Effector memory CD8-positive, alpha-beta T cell (primary cell): ENCODE results near the gene EHD2.
"Not testable (repeated sequence)": the region's sequence is repeated elsewhere in the genome, so short reads cannot be mapped to it uniquely, and the experiment has no call there.

Source experiments
- ATAC-seq: fragments of 150-1000 bp; cut with Tn5 transposase; replicated peaks from 2 replicates; pipeline ENCODE4 v1.10.0; 2021; ENCODE audit warnings: mild to moderate bottlenecking, moderate library complexity
- DNase-seq, 3 experiments: peaks; one replicate each; pipeline ENCODE4 v3.0.0; 2021
- H3K27ac Mint-ChIP-seq, 2 donors: one replicate each; pipeline ENCODE4 v1.8.0; 2022; ENCODE audit warnings: mild to moderate bottlenecking in 2 of 2, mixed read lengths in 2 of 2, moderate library complexity in 2 of 2
- H3K27me3 Mint-ChIP-seq, 2 donors: one replicate each; pipeline ENCODE4 v1.8.0; 2022; ENCODE audit warnings: mixed read lengths in 2 of 2
- H3K36me3 Mint-ChIP-seq: one replicate; pipeline ENCODE4 v1.8.0; 2022; ENCODE audit warnings: mild to moderate bottlenecking, moderate library complexity, mixed read lengths; ENCODE audit not compliant: insufficient read depth
- H3K4me1 Mint-ChIP-seq, 2 donors: one replicate each; pipeline ENCODE4 v1.8.0; 2022; ENCODE audit warnings: low read depth in 2 of 2, mixed read lengths in 2 of 2
- H3K4me3 Mint-ChIP-seq, 2 donors: one replicate each; pipeline ENCODE4 v1.8.0; 2022; ENCODE audit warnings: mild to moderate bottlenecking in 2 of 2, mixed read lengths in 2 of 2, moderate library complexity in 2 of 2
- H3K9me3 Mint-ChIP-seq, 2 donors: one replicate each; pipeline ENCODE4 v1.8.0; 2022; ENCODE audit warnings: mixed read lengths in 2 of 2

Gene EHD2

DNA sequence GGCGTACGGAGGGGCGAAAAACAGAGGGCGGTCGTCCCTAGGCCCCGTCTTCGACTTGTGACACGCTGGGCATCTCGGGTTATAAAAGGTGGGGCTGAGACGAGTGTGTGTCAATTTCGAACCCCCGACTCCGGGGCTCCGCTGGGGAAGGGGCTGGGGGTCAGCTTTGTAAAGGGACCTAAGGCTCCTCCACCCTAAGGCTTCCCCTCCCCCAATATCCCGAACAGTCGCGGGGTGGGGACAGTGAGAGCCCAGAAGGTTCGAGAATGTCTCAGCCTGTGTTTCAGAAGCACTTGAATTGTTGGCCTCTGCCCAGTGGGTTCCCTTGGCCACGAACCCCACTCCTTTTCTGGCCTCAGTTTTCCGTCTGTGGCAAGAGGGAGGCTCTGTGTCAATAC lies 65.7 kb downstream of the EHD2 start:
- DNase-seq (no peak), ATAC-seq (peak; percentile 7)
- Mint-ChIP-seq H3K36me3 (peaks cover 12% of the 10 kb centered on the region), H3K9me3 (no peaks in the 10 kb centered on the region), H3K4me1 (peaks cover 19 to 25% of the 10 kb centered on the region in 2 donors), H3K27me3 (no peaks in the 10 kb centered on the region), H3K27ac (peak overlapping the region; percentile 95 to 97), H3K4me3 (peak overlapping the region; percentile 92 to 94)

DNA sequence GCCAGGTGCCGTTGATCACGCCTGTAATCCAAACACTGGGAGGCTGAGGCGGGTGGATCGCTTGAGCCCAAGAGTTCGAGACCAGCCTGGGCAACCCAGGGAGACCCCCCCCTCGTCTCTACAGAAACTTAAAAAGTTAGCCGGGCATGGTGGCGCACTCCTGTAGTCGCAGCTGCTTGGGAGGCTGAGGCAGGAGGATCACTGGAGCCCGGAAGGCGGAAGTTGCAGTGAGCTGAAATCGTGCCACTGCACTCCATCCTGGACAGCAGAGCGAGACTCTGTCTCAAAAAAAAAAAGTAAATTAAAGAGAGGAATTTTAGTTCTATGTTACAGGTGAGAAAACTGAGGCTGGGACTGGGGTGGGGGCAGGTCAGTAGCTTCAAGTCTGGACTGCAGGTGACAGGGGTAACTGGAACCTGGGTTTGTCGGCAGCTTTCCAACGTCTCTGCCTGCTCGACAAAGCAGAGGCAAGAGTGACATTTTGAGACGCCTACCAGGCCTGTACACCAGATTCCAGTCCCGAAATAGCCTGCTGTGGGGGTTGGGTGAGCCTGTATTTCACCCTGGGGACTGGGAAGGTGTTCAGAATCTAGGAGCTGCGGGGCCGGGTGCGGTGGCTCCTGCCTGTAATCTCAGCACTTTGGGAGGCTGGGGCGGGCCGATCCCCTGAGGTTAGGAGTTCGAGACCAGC lies 66.4 kb downstream of the EHD2 start:
- Mint-ChIP-seq H3K4me3 (peak overlapping the region; percentile 92 to 94), H3K36me3 (peaks cover 18% of the 10 kb centered on the region), H3K27me3 (no peaks in the 10 kb centered on the region), H3K9me3 (no peaks in the 10 kb centered on the region), H3K4me1 (peaks cover 19 to 25% of the 10 kb centered on the region in 2 donors), H3K27ac (peak overlapping the region; percentile 95 to 97)
- DNase-seq (no peak), ATAC-seq (no peak)

- ATAC-seq (no peak), DNase-seq (no peak)
- H3K36me3 Mint-ChIP-seq = peaks cover 23% of the 10 kb centered on the region
- H3K9me3 Mint-ChIP-seq = no peaks in the 10 kb centered on the region
- H3K27me3 Mint-ChIP-seq = no peaks in the 10 kb centered on the region
- peaks cover 19 to 25% of the 10 kb centered on the region in 2 donors for H3K4me1 Mint-ChIP-seq
- peak overlapping the region; percentile 92 to 94 for H3K4me3 Mint-ChIP-seq
- peak overlapping the region; percentile 95 to 97 for H3K27ac Mint-ChIP-seq
Observed at GRCh38 chr19:47780215-47780551, 67.0 kb downstream of the EHD2 start.

DNA sequence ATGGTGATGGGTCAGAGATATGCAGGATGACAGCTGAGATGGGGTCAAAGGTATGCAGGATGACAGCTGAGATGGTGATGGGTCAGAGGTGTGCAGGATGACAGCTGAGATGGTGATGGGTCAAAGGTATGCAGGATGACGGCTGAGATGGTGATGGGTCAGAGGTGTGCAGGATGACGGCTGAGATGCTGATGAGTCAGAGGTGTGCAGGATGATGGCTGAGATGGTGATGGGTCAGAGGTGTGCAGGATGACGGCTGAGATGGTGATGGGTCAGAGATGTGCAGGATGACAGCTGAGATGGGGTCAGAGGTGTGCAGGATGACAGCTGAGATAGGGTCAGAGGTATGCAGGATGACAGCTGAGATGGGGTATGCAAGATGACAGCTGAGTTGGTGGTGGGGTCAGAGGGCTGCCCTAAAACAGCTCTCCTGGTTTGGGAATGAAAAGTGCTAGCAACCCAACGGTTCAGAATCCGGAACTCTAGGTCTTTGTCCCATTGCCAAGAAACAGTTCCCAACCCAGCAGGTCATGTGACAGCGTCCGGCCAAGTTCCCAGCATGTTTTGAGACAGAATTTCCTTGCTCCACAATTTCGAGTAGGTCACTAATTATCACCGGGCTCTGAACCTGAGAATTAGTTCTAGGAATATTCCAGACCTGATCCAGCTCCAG lies 68.5 kb downstream of the EHD2 start:
- Mint-ChIP-seq H3K4me1 (peaks cover 19 to 25% of the 10 kb centered on the region in 2 donors), H3K27me3 (no peaks in the 10 kb centered on the region), H3K4me3 (peak overlapping the region in 1 of 2 donors; percentile 41), H3K9me3 (no peaks in the 10 kb centered on the region), H3K36me3 (peaks cover 27% of the 10 kb centered on the region), H3K27ac (peak overlapping the region; percentile 42 to 47)
- no peak for ATAC-seq
- no peak for DNase-seq

DNA sequence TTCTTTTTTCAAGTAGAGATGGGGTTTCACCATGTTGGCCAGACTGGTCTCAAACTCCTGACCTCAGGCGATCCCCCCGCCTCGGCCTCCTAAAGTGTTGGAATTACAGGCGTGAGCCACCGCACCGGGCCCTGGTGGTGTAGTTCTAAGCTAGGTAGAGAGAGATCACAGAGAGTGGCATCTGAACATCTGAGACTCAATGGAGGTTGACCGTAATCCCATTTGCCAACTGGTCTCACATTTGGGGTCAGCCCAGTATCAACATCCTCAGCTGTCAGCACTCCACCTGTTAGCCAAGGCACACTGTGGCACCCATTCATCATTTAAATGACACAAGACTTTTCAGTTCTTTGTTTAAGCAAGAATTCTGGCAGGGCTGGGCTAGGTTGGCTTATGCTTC lies 73.3 kb downstream of the EHD2 start:
- no peak for DNase-seq
- peaks cover 26% of the 10 kb centered on the region for H3K36me3 Mint-ChIP-seq
- no peak for ATAC-seq

DNA sequence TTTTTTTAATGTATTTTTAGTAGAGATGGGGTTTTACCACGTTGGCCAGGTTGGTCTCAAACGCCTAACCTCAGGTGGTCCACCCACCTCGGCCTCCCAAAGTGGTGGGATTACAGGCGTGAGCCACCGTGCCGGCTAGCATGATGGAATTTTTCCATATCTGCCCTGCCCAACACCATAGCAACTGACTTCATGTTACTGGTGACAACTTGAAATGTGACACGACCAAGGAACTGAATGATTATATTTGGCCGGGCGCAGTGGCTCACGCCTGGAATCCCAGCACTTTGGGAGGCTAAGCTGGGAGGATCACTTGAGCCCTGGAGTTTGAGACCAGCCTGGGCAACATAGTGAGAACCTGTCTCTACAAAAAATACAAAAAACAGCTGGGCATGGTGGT lies 74.1 kb downstream of the EHD2 start:
- H3K36me3 Mint-ChIP-seq = peaks cover 26% of the 10 kb centered on the region
- H3K27me3 Mint-ChIP-seq, H3K4me1 Mint-ChIP-seq, DNase-seq, H3K4me3 Mint-ChIP-seq, ATAC-seq, H3K27ac Mint-ChIP-seq, H3K9me3 Mint-ChIP-seq: not testable (repeated sequence)

More for the DNA sequence above, 73.3 kb downstream of the EHD2 start:
- H3K9me3 Mint-ChIP-seq = no peaks in the 10 kb centered on the region
- H3K27ac Mint-ChIP-seq = no peak overlapping the region
- H3K4me3 Mint-ChIP-seq = no peak overlapping the region
- H3K4me1 Mint-ChIP-seq = peaks cover 3 to 8% of the 10 kb centered on the region in 2 donors
- H3K27me3 Mint-ChIP-seq = no peaks in the 10 kb centered on the region

GRCh38 chr19:47789811-47790210 lies 76.6 kb downstream of the EHD2 start:
- H3K4me3 Mint-ChIP-seq, H3K4me1 Mint-ChIP-seq: not testable (repeated sequence)
- H3K36me3 Mint-ChIP-seq = peaks cover 13% of the 10 kb centered on the region

DNA sequence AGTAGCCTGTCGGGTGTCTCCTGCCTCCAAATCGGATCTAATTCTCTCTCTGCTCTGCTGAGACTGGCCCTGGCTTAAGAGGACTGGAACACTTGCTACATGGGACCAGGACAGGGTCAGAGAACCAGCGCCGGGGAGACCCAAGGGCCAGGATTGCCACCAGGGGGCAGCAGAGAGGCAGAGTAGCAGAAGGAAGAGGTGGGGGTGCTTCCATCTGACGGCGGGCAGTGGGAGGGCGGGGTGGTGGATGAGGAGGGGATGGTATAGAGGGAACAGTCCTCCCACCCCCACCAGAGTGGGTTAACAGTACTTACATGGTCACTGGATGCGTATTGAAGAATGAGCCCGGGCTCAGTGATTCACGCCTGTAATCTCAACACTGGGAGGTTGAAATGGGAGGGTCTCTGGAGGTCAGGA lies 77.2 kb downstream of the EHD2 start:
- no peak overlapping the region for H3K4me3 Mint-ChIP-seq
- no peaks in the 10 kb centered on the region for H3K9me3 Mint-ChIP-seq
- ATAC-seq = peak; percentile 73
- peaks cover under 1 to 2% of the 10 kb centered on the region in 2 donors for H3K27me3 Mint-ChIP-seq
- H3K36me3 Mint-ChIP-seq = peaks cover 7% of the 10 kb centered on the region
- H3K27ac Mint-ChIP-seq = no peak overlapping the region
- peaks cover 0 to 8% of the 10 kb centered on the region in 2 donors for H3K4me1 Mint-ChIP-seq
- peak; percentile 76 to 85 (median 76) for DNase-seq

More at GRCh38 chr19:47789811-47790210, 76.6 kb downstream of the EHD2 start:
- not testable (repeated sequence) for H3K27ac Mint-ChIP-seq, H3K9me3 Mint-ChIP-seq, H3K27me3 Mint-ChIP-seq, ATAC-seq, DNase-seq

DNA sequence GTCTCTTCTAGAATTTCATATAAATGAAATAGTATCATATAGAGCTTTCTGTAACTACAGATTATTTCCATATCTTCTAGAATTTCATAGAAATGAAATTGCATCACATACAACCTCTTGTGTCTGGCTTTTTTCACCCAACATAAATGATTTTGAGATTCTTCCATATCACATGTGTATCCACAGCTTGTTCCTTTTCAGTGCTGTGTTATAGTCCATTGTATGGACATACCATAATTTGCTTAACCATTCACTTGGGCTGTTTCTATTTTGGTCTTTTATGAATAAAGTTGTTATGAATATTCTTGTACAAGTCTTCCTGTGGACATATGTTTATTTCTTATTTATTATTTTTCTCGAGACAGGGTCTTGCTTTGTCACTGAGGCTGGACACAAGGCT lies 79.4 kb downstream of the EHD2 start:
- no peak for ATAC-seq
- no peak overlapping the region for H3K4me3 Mint-ChIP-seq

More for the DNA sequence above, 79.4 kb downstream of the EHD2 start:
- H3K9me3 Mint-ChIP-seq = no peaks in the 10 kb centered on the region
- H3K27me3 Mint-ChIP-seq = peaks cover 6 to 10% of the 10 kb centered on the region in 2 donors
- peaks cover 5% of the 10 kb centered on the region for H3K36me3 Mint-ChIP-seq
- no peak for DNase-seq
- no peak overlapping the region for H3K27ac Mint-ChIP-seq
- peaks cover 0 to 8% of the 10 kb centered on the region in 2 donors for H3K4me1 Mint-ChIP-seq
